ENCODE results near the gene GPN2.

The GPN2 gene

GRCh38 chr1:26826261-26827105, 63.6 kb downstream of the GPN2 start, which contains the start of gene ZDHHC18:
Gene ZDHHC18, plus strand, starts transcription at chr1:26826688. Its CDS starts 117 bp downstream, at chr1:26826805.
- peak; percentile 24 for TF ChIP-seq CTCF (IDR thresholded peaks at IDR 0.05; ENCODE audit: low read depth, low read length)
- TF ChIP-seq EZH2phosphoT487 (IDR thresholded peaks at IDR 0.05; ENCODE audit: low read depth) = no peak
- no peaks in the 10 kb centered on the region for H3K9me3 ChIP-seq (ENCODE audit: insufficient read depth, low read length)
- peak within 1 kb of the TSS; percentile 97 for H3K4me2 ChIP-seq (ENCODE audit: low read length)
- peaks cover 17% of the 10 kb centered on the region for H3K36me3 ChIP-seq (replicated peaks; ENCODE audit: low read depth, low read length)
- peak within 1 kb of the TSS; percentile 97 for H3K4me3 ChIP-seq (ENCODE audit: low read length)
- no peaks in the 10 kb centered on the region for H3K27me3 ChIP-seq (ENCODE audit: low read depth, low read length)
- peak within 1 kb of the TSS; percentile 34 for H3K27ac ChIP-seq (ENCODE audit: low read length)
- peaks cover 50% of the 10 kb centered on the region for H3K79me2 ChIP-seq (ENCODE audit: low read length)
- peaks cover 7% of the 10 kb centered on the region for H4K20me1 ChIP-seq (ENCODE audit: insufficient read depth, low read length)
- peak within 1 kb of the TSS; percentile 98 for H2AFZ ChIP-seq (ENCODE audit: low read depth, low read length)
- peak within 1 kb of the TSS; percentile 91 for H3K9ac ChIP-seq (ENCODE audit: low read length)
- peaks cover 22% of the 10 kb centered on the region for H3K4me1 ChIP-seq (ENCODE audit: low read length)
